DMS 273 treated with DMSO at 0.1 percent for 48 hours (cell line): ENCODE measurements around the gene KRT38.
"Not testable (repeated sequence)": the region's sequence is repeated elsewhere in the genome, so short reads cannot be mapped to it uniquely, and the experiment has no call there.

Experiments
- DNase-seq: peaks from one replicate; lab custom pipeline; 2025; lab: John Stamatoyannopoulos, UW

KRT38 gene

DNA sequence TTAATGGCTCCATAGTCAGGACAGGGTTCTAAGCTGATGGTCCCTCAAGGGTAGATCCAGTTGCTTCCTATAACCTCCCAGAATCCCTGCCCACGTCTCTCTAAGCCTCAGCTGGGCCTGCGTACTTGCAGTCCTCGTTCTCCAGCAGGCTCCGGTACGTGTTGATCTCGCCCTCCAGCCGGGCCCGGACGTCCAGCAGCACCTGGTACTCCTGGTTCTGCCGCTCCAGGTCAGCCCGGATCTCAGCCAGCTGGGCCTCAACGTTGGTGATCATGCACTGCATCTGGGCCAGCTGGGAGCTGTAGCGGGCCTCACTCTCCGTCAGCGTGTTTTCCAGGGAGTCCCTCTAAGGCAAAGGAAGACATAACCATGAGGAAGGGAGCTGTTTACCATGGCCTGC, 21.9 kb upstream of the KRT38 start:
- DNase-seq, result no peak

DNA sequence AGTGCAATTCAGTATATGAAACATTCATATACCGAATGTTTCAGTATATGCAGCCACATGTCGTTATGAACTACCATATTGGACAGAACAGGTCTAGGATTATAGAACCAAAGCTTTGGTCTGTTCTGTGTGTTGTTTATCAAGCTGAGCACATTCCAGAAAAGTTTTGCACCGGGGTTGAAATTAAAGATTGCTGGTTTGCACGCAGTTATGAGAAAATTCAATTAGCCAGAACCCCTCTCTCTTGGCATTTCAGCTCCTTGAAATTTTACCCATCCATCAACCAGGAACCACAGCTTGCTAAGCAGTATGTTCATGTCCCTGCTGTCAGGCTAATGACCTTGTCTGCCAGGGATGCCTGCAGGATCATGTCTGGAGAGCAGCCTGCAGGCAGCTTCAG, 16.9 kb upstream of the KRT38 start:
- no peak for DNase-seq

DNA sequence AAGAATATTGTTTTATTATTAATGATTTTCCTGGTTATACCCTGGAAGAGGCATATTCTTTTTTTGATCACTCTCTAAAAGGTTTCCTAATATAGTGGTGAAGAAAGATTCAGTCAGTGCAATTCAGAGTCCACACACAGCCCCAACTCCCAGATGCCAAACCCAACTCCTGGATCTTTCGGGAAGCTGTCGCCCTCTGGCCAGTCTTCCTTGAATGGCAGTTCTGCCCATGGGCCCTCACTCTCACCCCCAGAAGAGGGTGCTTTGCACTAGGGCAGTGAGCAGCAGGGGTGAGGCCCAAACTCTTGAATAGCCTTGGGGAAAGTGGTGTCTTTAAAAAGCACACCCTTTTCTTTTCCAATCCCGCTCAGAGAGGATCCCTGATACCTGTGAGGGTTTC, 15.4 kb upstream of the KRT38 start:
- no peak for DNase-seq

DNA sequence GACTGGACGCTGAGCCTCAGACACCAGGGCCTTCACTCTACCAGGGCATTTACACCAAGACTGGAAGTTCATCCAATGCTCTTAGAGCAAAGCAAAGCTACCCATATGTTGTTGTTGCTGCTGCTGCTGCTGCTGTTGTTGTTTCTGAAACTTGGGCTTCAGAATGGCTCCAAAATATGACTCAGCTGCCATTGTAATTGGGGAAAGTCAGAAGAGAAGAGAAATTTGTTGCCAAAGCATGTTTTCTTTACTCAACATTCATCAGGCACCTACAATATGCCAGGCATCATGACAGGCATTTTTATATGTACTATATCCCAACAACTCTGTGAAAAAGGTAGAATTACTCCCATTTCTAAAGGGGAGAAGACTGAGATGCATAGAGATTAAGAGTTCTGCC, 14.5 kb upstream of the KRT38 start:
- no peak for DNase-seq

DNA sequence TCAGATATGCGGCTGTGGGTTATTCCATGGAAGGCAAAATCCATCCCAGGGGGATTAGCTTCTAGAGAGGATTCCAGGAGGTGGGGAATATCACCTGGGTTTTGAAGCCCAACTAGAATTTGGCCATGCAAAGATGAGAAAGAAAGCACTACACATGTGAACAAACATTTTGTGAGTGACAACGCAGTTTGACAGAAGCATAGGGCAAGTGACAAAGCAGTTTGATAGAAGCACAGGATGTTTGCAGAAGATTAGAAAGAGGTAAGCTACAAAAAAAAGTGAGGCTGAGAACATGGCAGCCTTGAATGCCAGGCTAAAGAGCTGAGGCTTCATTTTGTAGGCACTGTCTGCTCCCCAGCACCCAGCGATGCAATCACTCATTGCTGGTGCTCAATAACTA, 12.3 kb upstream of the KRT38 start:
- DNase-seq, result no peak

DNA sequence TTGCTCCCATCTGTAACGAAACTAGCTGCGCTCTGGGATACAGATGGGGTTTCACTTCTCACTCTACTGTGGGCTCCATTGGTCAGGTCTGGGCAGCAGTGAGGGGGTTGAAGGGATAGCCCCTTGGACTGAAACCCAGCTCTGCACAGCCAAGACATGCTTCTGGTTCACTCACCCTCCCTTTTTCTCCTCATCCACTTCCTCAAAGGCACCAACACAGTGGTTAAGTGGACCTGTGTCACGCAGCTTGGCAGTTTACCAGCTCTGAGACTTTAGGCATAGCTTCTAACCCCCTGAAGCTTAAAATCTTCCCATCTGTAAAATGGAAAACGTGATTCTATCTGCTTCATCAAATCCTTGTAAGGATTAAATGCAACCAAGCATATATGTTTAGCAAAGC, 11.5 kb upstream of the KRT38 start:
- no peak for DNase-seq

DNA sequence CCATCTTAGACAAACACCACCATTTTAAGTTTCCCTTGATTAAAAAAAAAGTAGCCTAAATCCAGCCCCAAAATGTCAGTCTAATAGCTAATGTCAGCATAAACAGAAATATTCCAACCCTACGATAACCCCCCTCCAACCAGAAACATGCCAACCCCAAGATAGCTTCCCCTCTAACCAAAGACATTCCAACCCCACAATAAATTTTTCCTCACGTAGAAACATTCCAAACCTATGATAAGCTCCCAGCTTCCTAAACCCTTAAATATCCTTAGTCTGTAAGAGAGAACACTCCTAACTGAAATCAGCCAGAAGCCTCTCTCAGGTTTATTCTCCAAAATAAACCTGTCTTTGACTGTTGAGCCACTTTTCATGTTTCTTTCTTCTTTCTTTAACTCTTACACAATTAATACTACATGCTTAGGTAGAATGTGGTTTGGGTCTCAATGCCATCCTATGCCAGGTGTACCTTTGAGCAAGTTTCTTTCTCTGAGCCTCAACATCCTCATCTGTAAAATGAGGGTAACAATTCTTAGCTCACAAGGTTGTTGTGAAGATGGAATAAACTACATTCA, 10.5 kb upstream of the KRT38 start:
- DNase-seq, result no peak

DNA sequence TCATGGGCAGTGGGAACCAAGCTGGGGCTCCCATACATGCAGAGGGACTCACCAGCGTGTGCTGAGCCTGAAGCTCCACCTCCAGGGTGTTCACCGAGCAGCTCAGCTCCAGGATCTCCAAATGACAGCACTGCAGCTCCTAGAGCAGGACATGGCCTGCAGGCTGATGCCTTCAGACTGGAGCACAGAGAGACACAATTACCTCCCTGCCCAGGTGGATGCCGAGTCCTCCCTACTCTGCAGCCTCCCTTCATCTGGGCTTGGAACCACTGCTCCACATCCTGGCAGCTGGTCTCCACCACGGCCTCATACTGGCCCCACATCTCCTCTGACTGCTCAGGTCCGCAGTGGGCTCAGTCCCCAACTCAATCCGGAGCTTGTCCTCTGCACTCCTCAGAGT, 8.2 kb upstream of the KRT38 start:
- DNase-seq, result no peak

DNA sequence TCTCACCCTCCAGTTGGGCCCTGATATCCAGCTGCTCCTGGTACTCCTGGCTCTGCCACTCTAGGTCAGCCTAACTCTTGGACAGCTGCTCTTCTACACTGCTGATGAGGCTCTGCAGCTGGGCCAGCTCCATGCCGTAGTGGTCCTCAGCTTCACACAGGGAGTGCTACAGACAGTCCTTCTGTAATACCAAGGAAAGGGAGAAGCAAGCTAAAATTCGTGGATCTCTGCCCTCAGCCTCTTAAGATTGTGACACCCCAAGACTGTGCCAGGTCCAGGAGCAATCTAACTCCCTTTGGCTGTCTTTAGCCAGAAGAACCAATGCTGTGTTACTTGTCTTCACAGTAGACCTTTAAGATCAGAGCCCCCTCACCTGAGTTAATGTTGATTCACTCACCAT, 7.7 kb upstream of the KRT38 start:
- DNase-seq, result no peak

DNA sequence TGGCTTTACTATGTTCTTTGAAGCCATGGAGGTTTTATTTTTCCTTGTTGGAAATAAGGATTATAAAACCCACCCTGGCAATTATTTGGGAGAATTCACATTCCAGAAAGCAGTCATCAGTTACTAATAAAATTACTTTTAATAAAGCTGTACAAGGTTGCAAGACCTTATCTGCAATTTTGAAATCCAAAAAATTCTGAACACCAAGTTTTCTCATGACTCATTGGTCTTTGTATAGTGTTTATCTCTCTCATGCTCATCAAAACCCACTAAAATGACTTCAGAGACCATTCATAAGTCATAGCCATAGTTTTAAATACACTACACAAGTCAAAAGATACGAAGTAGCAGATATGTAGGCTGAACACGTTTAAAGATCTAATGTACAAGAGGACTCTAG, 6.0 kb upstream of the KRT38 start:
- no peak for DNase-seq

DNA sequence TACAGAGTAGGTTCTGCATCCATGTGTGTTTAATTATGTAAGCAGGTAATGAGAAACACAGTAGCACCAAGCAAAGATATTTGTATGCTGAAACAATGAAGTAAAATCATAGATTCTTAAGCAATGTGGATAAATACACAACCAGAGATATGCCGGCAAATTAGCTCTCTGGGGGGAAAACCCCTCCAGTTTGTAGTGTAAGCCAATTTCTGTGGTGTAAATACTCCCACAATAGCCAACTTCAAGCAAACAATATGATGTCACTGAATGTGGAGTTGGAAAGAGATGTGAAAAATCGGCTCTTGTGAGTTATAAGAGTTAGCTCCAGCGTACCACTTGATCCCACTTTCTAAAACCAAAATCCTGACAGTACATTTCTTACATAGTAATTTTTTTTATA, 3.9 kb upstream of the KRT38 start:
- no peak for DNase-seq

DNA sequence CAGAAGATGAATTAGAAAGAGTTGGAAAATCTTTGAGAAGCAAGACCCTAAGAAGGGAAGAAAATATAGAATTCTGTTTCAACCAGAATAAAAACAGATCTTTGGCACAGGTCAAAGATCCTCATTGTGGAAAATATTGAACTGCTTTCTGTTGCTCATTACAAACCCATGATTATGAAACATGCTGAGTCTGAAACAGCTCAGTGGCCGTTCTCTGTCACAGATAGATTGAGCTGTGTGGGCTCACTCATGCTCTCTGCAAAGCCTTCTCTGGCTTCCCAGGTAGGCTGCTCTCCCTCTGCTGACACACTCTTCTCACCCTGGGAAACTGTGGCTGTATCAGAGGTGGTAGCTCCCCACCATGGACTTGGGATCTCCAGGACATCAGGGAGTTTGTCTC, 3.4 kb upstream of the KRT38 start:
- no peak for DNase-seq

DNA sequence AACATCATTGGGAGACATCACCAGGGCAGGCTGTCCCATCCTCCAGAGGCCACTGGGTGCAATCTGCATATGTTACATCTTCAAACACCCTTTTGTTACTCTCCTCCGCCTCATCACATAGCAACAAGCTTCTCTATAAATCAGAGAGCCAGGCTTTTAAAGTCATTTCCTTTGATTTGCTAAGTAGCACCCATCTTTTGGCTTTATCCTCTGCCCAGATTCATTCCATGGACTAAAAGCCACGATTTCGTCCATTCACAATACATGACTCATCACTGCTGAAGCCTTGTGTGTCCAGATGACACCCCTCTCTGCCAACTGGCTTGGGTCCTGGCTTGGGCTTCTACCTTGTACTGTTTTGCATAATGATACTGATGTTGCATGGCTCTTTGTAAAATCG, 2.0 kb upstream of the KRT38 start:
- DNase-seq, result no peak

DNA sequence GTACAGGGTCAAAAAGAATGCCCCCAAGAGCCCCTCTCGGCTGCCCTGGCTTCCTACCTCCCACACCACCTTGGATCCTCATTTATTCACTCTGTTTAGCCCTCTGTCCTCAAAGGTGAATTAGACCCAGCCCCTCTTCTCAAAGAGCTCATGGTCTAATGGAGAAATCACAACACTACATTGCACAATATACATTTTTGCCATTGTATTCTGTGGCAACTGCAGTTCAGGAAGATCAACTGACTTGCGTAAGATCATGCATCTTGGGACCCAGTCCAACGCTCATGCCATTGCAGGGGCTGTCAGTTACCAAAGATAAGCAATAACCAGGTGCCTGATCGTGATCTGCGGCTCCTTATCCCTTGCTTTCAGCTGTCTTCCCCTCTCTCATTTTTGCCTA, 1.4 kb downstream of the KRT38 start:
- no peak for DNase-seq

DNA sequence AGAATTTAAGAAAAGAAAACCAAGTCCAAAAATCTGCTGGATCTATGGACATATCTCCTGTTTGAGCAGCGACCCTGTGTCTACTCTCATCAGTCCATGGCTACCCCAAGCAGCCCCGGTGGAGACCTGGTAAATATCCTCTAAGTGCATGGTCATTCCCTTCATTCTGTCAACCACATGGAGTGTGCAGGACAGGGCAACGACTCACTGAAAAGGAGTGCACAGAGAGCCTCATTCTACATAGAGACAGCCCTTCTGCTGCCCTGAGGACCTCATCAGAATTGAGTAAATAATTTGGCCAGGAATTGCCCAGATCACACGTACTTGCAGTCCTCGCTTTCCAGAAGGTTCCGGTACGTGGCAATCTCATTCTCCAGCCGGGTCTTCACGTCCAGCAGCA, 3.0 kb downstream of the KRT38 start:
- no peak for DNase-seq

DNA sequence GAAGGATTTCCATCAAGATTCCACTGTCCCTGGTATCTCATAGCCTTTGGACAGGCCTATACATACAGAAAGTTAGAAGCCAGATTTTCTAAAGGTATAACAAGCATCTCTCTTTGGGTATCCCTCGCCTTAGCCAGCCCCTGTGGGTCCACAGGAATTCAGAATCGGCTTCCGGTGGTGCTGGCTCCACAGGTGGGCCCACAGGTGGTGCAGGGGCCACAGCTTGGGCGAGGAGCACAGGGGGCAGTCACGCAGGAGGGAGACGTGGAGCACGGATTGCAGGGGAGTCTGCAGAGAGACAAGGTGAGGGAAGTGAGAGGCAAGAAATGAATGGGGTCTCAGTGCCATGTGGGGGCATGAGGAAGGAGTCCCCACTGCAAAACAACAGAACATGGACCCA, 3.5 kb downstream of the KRT38 start:
- DNase-seq, result no peak

DNA sequence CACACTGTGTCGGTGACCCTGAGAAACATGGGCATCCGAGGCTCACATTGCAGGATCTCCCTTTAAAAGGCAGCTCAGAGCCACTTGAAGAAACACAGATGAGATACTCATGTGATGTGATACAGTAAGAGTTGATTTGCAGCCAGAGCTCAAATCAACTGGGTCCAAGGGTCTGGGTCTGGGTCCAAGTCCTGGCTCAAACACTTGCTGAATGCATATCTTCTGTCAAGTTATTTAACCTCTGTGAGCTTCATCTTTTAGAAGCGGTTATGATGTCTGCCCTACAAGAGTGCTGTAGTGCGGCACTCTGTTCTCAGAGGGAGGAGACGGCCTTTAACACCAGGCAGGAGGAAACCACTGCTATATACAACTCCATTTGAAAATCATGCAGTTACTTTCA, 6.4 kb downstream of the KRT38 start:
- no peak for DNase-seq

DNA sequence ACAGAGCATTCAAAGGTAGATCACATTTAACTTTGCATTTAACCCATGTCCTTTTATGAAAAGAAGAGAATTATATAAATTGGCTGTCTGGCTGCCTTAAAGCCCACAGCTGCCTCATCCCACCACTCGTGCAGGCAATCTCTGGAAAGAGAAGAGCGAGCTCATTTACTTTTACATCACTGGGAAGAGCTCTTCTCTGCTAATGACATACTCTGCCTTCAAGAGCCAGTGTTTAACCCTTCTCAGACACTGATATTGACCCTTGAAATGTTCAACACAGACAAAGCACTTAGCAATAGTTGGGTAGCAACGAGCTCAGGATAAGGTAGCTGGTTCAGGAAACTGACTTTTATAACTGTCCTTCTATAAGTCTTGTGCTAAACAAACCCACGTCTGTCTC, 6.8 kb downstream of the KRT38 start:
- no peak for DNase-seq

DNA sequence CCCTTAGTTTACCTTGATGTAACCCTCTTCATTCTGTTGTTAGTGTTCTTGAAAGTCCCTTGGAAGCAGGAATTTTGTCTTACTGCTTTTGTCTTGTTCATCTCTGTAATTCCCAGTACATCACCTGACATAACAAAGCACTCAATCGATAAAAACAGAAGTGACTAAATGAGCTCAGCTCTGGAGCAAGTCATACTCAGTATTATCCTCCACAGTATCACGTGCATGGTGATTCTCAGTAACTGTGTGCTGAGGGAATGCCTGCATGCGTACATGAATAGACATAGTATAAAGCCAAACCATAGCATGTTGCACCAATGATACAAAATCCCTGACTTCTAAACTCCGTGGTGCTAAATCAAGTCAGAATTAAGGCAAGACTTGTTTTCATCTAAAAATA, 7.2 kb downstream of the KRT38 start:
- DNase-seq, result no peak

DNA sequence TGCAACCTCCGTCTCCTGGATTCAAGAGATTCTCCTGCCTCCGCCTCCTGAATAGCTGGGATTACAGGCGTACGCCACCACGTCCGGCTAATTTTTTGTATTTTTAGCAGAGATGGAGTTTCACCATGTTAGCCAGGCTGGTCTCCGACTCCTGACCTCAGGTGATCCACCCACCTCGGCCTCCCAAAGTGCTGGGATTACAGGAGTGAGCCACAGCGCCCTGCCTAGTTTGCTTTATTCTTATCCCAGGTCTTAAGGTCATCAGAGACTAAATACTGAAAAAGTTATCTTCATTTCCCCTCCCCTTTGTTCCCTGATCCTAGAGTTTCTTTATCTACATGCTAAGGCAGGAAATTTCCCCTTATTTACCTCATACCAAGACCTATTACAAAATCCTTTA, 10.4 kb downstream of the KRT38 start:
- not testable (repeated sequence) for DNase-seq

DNA sequence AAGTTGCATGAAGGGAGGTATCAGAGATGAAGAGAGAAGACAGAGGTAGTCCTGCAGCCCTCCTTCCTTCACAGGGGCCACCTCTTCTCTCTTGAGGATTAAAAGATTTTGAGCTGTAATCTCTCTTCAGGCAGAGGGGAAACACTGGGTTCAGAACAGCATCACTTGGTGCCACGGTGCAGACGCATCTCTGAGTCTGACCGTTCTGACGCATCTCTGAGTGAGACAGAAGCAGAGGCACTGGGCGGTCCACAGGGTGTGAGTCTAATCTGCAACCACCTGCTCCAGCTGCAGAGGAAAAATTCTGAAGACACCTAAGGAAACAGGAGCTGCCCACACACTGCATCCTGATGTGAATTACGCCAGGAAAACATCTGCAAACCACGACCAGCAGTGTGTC, 11.1 kb downstream of the KRT38 start:
- no peak for DNase-seq

DNA sequence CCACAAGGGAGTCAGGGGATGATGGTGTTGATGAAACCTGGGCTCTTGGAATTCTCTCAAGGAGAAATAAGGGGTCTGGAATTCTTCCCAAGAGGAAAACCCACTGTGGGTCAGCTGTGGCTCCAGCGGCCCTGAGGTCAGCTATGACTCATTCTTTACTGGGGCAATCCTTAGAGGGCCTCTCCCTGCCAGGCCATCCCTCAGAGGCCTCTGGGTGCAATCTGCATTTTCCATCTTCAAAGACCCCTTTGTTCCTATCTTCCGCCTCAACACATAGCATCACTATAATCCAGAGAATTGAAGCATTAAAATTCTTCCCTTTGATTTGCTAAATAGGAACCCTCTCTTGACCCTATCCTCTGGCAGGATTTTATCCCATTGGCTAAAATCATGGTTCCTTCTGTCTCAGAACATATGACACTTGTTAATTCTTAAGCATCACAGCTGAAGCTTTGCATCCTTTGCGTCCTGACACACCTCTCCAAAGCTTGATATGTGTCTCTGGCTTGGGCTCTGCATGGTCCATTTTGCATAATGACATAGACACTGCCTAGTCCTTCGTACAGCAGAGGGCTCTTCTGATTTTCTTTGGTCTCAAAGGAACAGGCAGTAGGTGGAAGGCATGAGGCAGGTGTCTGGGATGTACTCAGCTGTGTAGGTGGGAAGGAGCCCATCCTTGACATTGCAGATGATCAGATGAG, 12.0 kb downstream of the KRT38 start:
- DNase-seq, result no peak

DNA sequence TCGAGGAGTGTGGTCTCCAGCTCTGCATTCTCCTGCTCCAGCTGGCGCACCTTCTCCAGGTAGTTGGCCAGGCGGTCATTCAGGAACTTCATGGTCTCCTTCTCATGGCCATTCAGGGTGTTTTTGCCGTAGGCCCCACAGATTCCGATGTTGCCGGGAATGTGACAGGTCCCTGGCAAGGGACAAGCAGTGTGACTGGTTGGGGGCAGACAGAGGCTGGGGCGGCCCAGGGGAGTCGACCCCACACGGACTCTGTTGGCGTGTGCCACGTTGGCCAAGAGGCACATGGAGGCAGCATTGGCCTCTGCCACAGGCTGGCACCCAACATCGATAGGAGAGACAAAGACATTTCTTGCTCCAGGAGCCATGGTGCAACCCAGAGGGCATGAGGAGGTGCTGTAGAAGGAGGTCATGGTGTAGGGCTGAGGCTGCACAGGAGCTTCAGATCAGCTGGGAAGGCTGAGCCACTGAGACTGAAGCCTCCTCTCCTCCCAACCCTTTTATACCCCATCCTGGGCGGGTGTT, 16.6 kb downstream of the KRT38 start, which contains the start of gene KRT37:
Gene KRT37, minus strand, starts transcription at position 475 of the 525 bp plus-strand sequence. Its CDS starts 62 bp downstream, at position 413.
- no peak for DNase-seq

DNA sequence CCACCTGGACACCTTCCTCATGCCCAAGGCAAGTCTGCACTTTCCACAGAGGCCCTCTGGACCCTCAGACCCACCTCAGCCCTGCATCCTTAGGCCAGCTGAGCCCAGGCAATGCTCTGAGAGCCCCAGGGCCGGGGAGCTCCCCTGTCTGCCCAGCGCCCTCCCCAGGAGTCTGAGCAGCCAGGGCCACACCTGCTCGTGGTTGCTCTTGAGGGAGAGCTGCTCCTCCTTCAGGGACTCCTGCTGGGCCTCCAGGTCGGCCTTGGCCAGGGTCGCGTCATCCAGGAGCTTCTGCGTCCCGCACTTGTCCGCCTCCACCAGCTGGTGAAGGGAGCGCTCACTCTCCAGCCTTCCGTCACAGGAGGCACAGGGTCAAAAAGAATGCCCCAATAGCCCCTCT, 18.2 kb downstream of the KRT38 start:
- DNase-seq, result not testable (repeated sequence)
